Tibial nerve (tissue), 4 donors: ENCODE data around the gene RBMS3. TPM values are rescaled to one million over a fixed set of nuclear protein-coding genes. Genes with fewer than 3 reads are reported as not detected.

Source experiments
- DNase-seq, 2 donors: peaks; one replicate each; pipeline ENCODE4 v3.0.0-alpha.2; 2019; ENCODE audit warnings: low spot score in 2 of 2
- H3K27ac ChIP-seq, 4 donors: fragments of 200-600 bp; sonication (generic) in 3 of 4; one replicate each; pipeline ENCODE4 v1.5.1; 2017 to 2019; ENCODE audit warnings: mild to moderate bottlenecking in 1 of 4
- H3K27me3 ChIP-seq, 2 donors: fragments of 200-600 bp; sonication (generic) in 1 of 2; one replicate each; pipeline versions ENCODE4 v1.5.1 to v1.6.0; 2017 to 2019
- H3K36me3 ChIP-seq, 3 donors: fragments of 200-600 bp; sonication (generic); one replicate each; pipeline ENCODE4 v1.5.1; 2018 to 2019
- H3K4me1 ChIP-seq, 4 donors: fragments of 200-600 bp; sonication (generic) in 3 of 4; one replicate each; pipeline ENCODE4 v1.5.1; 2017 to 2019
- H3K4me3 ChIP-seq, 4 donors: fragments of 200-600 bp; sonication (generic) in 3 of 4; one replicate each; pipeline ENCODE4 v1.5.1; 2017 to 2019; ENCODE audit warnings: mild to moderate bottlenecking in 1 of 4, moderate library complexity in 1 of 4
- H3K9me3 ChIP-seq, 4 donors: fragments of 200-600 bp; sonication (generic) in 3 of 4; one replicate each; pipeline ENCODE4 v1.5.1; 2017 to 2019
- EP300 ChIP-seq, 2 donors: sonication (generic); formaldehyde crosslinking; IDR thresholded peaks; one replicate each; pipeline ENCODE4 v1.6.1; 2017; ENCODE audit warnings: antibody characterized with exemption in 2 of 2, mild to moderate bottlenecking in 1 of 2
- POLR2A ChIP-seq, 2 donors: fragments of 450-650 bp; IDR thresholded peaks; one replicate each; pipeline ENCODE4 v1.6.1; 2017; ENCODE audit warnings: antibody characterized with exemption in 2 of 2, mild to moderate bottlenecking in 2 of 2, moderate library complexity in 2 of 2
- WGBS, 2 donors: methylation state at CpG; one replicate each; pipeline ENCODE4 v1.1.5; 2018; 5-methylcytosine and 5-hydroxymethylcytosine counted together
- total RNA-seq, 4 donors: library from RNA; depleted of rRNA; stranded (reverse); fragments of >200 nt; gene quantifications; one replicate each; pipeline ENCODE4 v1.1.0, GENCODE V29; 2016
- TF ChIP-seq, protein P1 (sequence below), 5 experiments: fragments of 200-600 bp in 3 of 5; fragments of 450-650 bp in 2 of 5; sonication (generic) in 3 of 5; IDR thresholded peaks; one replicate each; pipeline ENCODE4 v1.5.1; 2016 to 2019; ENCODE audit warnings: antibody characterized with exemption in 5 of 5, mild to moderate bottlenecking in 3 of 5, moderate library complexity in 2 of 5

The RBMS3 gene
- total RNA-seq, 4 donors from 2014 or later = 157 to 175 (median 161) TPM

GRCh38 chr3:29382845-29383244, 102.0 kb downstream of the RBMS3 start:
- peaks cover 0 to 5% (median 0%) of the 10 kb centered on the region in 4 donors for H3K9me3 ChIP-seq
- WGBS, 2 donors = 97 to 100% methylated on average over 1 of the region's 1 CpG
- no peaks in the 10 kb centered on the region for H3K36me3 ChIP-seq
- H3K27ac ChIP-seq = peak overlapping the region in 1 of 4 donors; percentile 3
- H3K4me3 ChIP-seq = no peak overlapping the region
- no peak for TF ChIP-seq POLR2A (IDR thresholded peaks at IDR 0.05)
- no peak for TF ChIP-seq EP300 (IDR thresholded peaks at IDR 0.05)
- TF ChIP-seq, protein P1, sequence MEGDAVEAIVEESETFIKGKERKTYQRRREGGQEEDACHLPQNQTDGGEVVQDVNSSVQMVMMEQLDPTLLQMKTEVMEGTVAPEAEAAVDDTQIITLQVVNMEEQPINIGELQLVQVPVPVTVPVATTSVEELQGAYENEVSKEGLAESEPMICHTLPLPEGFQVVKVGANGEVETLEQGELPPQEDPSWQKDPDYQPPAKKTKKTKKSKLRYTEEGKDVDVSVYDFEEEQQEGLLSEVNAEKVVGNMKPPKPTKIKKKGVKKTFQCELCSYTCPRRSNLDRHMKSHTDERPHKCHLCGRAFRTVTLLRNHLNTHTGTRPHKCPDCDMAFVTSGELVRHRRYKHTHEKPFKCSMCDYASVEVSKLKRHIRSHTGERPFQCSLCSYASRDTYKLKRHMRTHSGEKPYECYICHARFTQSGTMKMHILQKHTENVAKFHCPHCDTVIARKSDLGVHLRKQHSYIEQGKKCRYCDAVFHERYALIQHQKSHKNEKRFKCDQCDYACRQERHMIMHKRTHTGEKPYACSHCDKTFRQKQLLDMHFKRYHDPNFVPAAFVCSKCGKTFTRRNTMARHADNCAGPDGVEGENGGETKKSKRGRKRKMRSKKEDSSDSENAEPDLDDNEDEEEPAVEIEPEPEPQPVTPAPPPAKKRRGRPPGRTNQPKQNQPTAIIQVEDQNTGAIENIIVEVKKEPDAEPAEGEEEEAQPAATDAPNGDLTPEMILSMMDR (IDR thresholded peaks at IDR 0.05) = no peak
- no peaks in the 10 kb centered on the region for H3K27me3 ChIP-seq
- DNase-seq = no peak
- peaks cover 0 to 46% (median 2%) of the 10 kb centered on the region in 4 donors for H3K4me1 ChIP-seq

GRCh38 chr3:29384640-29385039, 103.8 kb downstream of the RBMS3 start:
- peaks cover 0 to 46% (median 2%) of the 10 kb centered on the region in 4 donors for H3K4me1 ChIP-seq
- peaks cover 0 to 5% (median 0%) of the 10 kb centered on the region in 4 donors for H3K9me3 ChIP-seq
- no peaks in the 10 kb centered on the region for H3K27me3 ChIP-seq
- DNase-seq = no peak
- peak overlapping the region in 2 of 4 donors; percentile 39 to 56 for H3K27ac ChIP-seq
- no peak overlapping the region for H3K4me3 ChIP-seq
- 54 to 56% methylated on average over 6 of the region's 6 CpGs for WGBS, 2 donors
- no peaks in the 10 kb centered on the region for H3K36me3 ChIP-seq
- TF ChIP-seq, protein P1 (IDR thresholded peaks at IDR 0.05) = no peak
- TF ChIP-seq POLR2A (IDR thresholded peaks at IDR 0.05) = no peak
- TF ChIP-seq EP300 (IDR thresholded peaks at IDR 0.05) = peak in 1 of 2 donors; percentile 16

GRCh38 chr3:29385046-29385830, 104.4 kb downstream of the RBMS3 start:
- H3K9me3 ChIP-seq = peaks cover 0 to 5% (median 0%) of the 10 kb centered on the region in 4 donors
- peak overlapping the region in 2 of 4 donors; percentile 39 to 56 for H3K27ac ChIP-seq
- WGBS, 2 donors = 64% methylated on average over 5 of the region's 5 CpGs
- H3K27me3 ChIP-seq = no peaks in the 10 kb centered on the region
- H3K4me3 ChIP-seq = no peak overlapping the region
- TF ChIP-seq, protein P1 (IDR thresholded peaks at IDR 0.05) = no peak
- TF ChIP-seq POLR2A (IDR thresholded peaks at IDR 0.05) (no peak), EP300 (IDR thresholded peaks at IDR 0.05) (no peak)
- peaks cover 0 to 47% (median 2%) of the 10 kb centered on the region in 4 donors for H3K4me1 ChIP-seq
- no peak for DNase-seq
- H3K36me3 ChIP-seq = no peaks in the 10 kb centered on the region

DNA sequence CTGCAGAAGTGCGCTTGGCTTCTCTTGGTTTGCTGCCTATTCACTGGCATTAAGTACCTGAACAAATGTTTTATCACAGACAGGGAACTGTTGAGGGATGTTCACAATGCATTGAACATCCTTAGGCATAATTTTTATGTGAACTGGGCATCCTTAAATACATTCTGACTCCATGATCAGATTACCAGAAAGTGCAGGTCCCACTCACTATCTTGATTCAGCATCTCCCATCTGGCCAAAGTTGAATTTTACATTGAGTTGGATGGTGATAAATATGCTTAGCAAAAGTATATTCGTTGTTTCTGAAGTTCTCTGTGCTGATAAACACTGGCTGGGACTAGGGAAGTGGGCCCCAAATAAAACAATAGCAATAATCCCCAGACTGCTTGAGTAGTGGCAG, 108.5 kb downstream of the RBMS3 start:
- Histone ChIP-seq H3K4me3 (no peak overlapping the region), H3K4me1 (peaks cover 0 to 24% (median 0%) of the 10 kb centered on the region in 4 donors), H3K36me3 (no peaks in the 10 kb centered on the region), H3K27me3 (no peaks in the 10 kb centered on the region), H3K27ac (no peak overlapping the region), H3K9me3 (peaks cover 0 to 7% (median 0%) of the 10 kb centered on the region in 4 donors)
- WGBS, 2 donors = 75 to 78% methylated on average over 2 of the region's 2 CpGs
- no peak for DNase-seq
- TF ChIP-seq, protein P1 (IDR thresholded peaks at IDR 0.05) = no peak
- no peak for TF ChIP-seq POLR2A (IDR thresholded peaks at IDR 0.05)
- TF ChIP-seq EP300 (IDR thresholded peaks at IDR 0.05) = no peak
